Ramos (cell line): ENCODE measurements around the gene CLMN.

ENCODE experiments used
- in situ Hi-C: fragments of 300-500 bp; cut with MboI; formaldehyde crosslinking; loops from one replicate; pipeline ENCODE4 v1.14.3; 2022; ENCODE audit warnings: low sequenced_read_pairs; ENCODE audit not compliant: unreplicated experiment

The CLMN gene

GRCh38 chr14:95231966-95232633, 87.6 kb downstream of the CLMN start:
- in situ Hi-C loops, result no loop called here

- in situ Hi-C loops, result no loop called here
Measured at GRCh38 chr14:95229749-95230148, 90.0 kb downstream of the CLMN start.

DNA sequence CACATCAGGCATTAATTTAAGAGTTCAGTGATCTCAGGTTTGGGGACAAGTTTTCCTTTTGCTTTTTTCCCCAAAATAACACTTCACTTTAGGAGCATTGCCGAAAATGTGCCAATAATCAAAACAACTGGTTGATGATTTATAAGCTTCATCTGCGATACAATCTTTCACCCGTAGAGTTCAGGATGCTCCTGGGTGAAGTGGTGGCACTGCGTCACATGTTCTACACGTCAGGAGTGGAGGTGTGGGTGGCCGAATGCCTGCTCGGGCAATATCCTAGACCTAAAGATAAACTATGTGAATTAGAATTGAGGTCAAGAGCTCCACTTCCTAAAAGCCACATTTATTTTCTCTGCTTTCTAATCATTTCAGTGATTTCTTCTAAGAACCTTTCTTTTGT, 91.5 kb downstream of the CLMN start:
- in situ Hi-C loops, result no loop called here

DNA sequence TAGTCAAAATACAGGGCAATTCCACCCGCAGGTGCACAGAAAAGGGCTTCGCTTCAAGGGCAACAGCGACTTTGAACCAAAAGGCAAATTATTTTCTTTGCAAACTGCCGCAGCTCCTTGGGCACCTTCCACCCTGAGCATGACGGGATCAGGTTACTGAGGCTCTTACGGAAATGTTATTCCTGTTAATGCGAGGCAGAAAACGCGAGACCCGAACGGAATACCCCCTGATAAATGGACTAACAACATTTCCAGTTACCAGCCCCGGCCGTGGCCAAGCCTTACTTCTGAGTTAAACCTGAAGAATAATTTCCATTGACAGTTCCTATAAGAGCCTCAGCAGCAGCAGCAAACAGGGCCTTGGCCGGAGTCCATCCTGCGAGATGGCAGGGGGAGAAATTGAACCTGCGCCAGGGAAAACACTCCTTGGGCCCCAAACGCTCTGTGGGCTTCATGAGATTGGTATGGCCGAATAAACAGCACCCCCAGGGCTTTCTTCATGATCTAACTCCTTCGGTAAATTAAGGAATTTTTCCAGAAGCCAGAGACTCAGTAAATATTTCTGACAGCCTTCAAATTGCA, 92.3 kb downstream of the CLMN start:
- in situ Hi-C loops, result no loop called here

- in situ Hi-C loops, result no loop called here
Measured at GRCh38 chr14:95226801-95227200, 92.9 kb downstream of the CLMN start.

- in situ Hi-C loops, result no loop called here
Measured at GRCh38 chr14:95225251-95225887, 94.3 kb downstream of the CLMN start.

DNA sequence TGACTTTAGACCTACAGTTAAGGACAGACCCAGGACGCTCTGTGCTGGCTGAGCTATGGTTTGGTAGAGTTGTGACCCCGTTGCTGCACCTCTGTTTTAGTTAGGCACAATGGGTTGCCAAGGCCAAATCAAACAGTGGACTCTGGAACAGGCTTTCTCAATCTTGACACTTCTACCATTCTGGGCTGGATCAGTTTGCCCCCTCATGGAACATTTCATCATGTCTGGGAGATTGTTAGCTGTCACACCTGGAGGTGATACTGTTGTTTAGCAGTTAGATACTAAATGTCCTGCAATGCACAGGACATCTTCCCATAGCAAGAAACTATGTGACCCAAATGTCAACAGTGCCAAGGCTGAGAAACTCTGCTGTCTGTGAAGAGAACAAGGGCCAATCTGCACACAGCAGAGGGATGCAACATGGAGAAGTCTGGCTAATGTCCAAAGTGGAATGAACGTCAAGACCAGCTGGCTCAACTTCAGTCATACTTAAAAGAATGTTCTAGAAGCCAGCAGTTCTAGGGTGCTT, 96.8 kb downstream of the CLMN start:
- in situ Hi-C loops, result no loop called here

- in situ Hi-C loops, result no loop called here
Measured at GRCh38 chr14:95222151-95222631, 97.5 kb downstream of the CLMN start.

DNA sequence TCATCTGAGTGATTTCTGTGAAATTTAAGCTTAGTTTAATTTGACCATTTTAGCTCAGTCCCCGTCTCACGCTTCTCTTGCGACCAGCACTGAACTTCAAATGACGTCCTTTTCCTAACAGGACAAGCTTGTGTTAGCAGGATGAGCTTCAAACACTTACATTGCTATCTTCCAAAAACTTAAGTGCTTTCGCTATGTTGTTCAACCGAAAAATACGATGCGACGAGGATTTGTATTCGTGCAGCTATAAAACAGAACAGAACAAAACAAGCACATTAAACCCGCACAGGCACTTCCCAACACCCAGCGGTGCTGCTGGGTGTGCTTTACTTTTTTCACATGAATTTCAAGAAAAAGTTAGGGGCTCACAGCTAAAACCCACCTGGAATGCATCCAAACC, 98.2 kb downstream of the CLMN start:
- in situ Hi-C loops, result no loop called here

GRCh38 chr14:95220663-95221231, 99.0 kb downstream of the CLMN start:
- in situ Hi-C loops, result no loop called here

DNA sequence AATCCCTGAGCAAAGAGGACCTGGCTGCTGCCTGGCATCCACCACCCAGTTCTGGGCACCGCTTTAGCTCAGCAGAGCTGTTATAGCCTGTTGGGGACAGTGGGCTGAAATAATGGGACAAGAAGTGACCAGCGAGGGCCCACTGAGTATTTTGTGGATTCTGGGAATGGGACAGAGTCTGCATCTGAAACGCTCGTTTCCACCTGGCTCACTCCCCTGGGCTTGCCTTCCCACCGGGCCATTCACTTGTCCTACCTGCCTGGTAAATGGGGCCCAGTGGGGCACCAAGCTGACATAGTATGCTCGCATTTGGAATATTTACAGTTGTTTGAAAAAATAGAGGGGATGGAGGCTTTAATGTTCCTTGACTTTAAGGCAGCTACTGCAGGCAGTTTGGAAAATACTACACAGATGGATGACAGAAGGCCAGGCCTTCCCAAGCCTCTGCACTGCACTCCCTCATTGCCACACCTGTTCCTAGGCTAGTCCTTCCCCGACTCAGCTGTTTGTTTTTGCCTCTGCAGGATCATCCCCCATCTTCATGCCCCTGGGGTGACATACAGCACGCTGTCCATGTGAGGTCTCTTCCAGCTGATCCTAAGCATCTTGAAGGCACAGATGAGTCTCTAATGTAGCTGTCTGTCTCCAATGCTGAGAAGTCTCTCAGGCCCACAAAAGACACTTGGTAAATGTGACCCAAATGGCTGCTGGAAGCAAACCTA, 101.1 kb downstream of the CLMN start:
- in situ Hi-C loops, result no loop called here

GRCh38 chr14:95218006-95218405, 101.7 kb downstream of the CLMN start:
- in situ Hi-C loops, result no loop called here

GRCh38 chr14:95217391-95217900, 102.3 kb downstream of the CLMN start:
- in situ Hi-C loops, result no loop called here

- in situ Hi-C loops, result no loop called here
Measured at GRCh38 chr14:95216008-95216407, 103.7 kb downstream of the CLMN start.

DNA sequence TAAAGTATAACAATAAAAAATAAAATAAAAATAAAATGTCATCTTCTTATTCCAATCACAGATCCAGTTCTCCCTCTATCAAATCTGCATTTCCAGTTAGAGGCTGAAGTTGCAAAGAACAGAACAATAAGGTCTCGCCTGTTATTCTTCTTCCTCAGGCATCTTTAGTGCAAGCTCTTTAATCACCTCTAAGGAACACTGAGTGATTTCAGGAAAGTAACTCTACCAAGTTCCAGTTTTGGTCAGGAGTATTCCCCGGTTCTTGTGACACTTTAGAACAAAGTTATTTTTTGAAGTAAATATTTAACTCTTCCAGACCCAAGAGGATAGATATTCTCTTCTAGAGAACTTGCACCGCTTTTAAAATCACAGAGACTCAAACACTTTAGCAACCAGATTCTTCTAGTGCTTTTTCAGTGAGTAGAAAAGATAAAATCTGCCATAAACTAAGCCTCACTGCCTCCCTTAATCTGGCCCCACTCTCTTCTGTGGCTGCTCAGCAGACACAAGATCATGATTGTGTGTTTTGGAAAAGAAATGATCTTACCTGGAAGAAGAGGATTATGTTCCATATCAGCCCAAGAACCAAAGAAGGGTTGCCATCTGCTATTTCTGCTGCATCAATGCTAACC, 104.5 kb downstream of the CLMN start:
- in situ Hi-C loops, result no loop called here

GRCh38 chr14:95213774-95214173, 105.9 kb downstream of the CLMN start:
- in situ Hi-C loops, result no loop called here

DNA sequence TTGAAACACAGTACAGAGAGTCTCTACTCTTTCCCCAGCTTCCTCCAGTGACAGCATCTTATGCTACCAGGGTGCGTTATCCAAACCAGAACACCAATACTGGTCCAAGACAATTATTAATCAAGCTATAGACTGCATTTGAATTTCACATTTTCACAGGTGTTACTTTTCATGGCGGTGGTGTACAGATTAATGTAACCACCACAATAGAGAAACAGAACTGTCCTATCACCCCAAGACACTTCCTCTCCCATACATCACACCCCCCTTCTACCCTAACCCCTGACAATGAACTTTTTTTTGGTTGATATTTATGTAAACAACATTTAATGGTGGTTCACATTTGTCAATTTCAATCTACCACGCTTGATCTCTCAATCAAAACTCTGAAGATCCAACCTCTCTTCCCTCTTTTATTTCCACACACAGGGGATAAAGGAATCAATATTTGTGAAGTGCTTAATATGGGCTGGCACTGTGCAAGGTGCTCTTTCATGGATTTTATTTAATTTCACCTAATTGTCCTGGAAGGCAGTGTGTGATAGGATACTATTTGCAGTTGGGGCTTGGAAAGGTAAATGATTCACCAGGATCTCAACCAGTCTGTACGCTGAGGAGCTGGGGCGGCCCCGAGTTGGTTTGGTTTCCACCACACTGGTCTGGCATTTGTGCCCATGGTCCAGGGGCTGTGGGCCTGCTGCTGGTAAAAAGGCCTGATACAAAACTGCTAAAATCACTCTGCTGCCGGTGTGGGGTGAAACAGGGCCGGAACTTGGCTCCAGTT, 107.8 kb downstream of the CLMN start:
- in situ Hi-C loops, result no loop called here

GRCh38 chr14:95210699-95211098, 109.0 kb downstream of the CLMN start:
- in situ Hi-C loops, result no loop called here

- in situ Hi-C loops, result no loop called here
Measured at GRCh38 chr14:95208598-95208997, 111.1 kb downstream of the CLMN start.
